Right hindlimb (tissue), 1 donor: ENCODE data around the gene KCNE3.

ENCODE experiments used
- DNase-seq: peaks from one replicate; pipeline ENCODE4 v3.0.0-alpha.2; 2018

The KCNE3 gene

GRCh38 chr11:74471037-74471436 lies 3.7 kb upstream of the KCNE3 start:
- no peak for DNase-seq

DNA sequence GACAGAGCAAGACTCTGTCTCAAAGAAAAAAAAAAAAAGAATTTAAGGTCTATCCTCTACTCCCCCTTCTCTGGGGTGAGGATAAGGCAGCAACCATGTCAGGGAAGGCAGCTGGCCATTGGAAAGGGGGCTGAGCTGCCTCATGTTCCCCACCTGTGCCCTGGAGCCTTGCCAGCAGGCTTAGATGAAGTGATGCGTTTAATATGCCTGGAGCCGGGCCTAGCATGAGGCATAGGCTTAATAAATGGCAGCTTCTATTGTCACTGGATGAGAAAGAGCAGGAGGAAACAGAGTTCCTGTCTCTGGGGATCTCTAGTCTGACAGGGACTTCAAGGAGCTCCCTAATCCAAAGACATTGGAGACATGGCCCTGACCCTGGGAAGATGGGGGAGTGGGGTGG lies 3.2 kb upstream of the KCNE3 start:
- DNase-seq, result no peak

DNA sequence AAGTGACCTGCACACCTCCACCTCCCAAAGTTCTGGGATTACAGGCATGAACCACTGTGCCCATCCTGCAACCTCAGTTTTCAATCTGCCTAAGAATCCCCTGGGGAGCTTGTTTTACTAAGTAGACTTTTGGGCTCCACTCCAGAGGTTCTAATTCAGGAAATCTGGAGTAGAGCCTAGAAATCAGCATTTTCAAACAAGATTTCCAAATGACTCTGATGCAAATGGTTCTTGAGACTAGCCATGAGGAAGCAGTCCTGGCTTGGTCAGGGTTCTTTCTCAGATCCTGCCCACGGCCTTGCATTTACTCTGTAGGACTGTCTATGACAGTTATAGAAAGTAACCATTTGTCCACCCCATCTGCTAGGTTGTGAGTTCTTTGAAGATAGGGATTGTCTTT lies 1.6 kb upstream of the KCNE3 start:
- DNase-seq, result no peak

DNA sequence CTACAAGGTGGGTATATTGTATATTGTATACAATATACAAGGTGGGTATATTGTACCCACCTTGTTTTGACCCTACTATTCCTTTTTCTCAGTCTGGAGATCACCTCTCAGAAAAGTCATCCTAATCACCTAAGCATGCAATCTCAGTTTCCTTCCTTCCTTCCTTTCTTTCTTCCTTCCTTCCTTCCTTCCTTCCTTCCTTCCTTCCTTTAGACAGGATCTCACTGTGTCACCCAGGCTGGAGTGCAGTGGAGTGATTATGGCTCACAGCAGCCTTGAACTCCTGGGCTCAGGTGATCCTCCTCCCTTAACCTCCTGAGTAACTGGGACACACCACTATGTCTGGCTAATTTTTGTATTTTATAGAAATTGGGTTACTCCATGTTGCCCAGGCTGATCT lies 1.2 kb upstream of the KCNE3 start:
- no peak for DNase-seq

DNA sequence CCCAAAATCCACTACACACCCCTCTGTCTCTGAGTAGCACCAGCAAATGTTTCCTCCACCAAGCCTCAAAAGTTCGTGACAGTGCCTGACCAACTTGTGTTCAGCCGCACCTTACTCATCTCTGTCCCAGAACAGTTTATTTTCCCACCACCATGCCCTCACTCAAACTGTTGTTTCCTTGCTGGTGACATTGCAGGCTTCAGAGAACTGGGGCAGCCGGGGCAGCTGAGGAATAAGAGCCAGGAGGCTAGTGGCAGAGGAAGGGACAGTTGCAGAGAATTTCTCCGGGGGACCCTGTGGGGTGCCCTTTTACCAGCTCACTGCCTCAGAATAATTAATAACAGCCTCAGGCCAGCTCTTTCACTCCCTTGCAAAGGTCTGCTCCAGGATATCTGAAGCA lies 709 bp upstream of the KCNE3 start:
- no peak for DNase-seq

DNA sequence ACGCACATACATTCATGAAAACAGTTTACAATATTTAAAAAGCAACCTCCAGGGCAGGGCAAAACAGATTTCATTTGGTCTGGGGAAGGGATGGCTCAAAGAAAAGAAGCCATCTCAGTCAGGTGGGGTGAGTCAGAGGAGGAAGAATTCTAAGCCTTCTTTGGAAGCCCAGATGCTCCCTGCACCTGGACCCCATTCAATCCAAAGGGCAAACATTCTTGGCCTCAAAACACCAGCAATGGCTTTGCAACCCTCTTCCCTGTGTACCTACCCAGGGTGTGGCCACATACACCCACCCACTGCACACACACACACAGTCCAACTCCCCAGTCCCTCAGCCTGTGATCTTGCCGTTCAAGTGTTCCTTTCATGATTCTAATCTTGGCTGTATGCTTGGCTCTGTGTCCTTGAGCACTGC lies 2.0 kb downstream of the KCNE3 start:
- DNase-seq, result no peak

GRCh38 chr11:74464746-74465145 lies 2.6 kb downstream of the KCNE3 start:
- DNase-seq, result no peak

- no peak for DNase-seq
Observed at GRCh38 chr11:74463216-74463615, 4.1 kb downstream of the KCNE3 start.

- no peak for DNase-seq
Observed at GRCh38 chr11:74462631-74463030, 4.7 kb downstream of the KCNE3 start.

- peak; percentile 52 for DNase-seq
Observed at GRCh38 chr11:74462009-74462408, 5.3 kb downstream of the KCNE3 start.

- no peak for DNase-seq
Observed at GRCh38 chr11:74460481-74461154, 6.7 kb downstream of the KCNE3 start.

GRCh38 chr11:74460065-74460464 lies 7.3 kb downstream of the KCNE3 start:
- DNase-seq, result no peak

GRCh38 chr11:74459584-74459983 lies 7.8 kb downstream of the KCNE3 start:
- no peak for DNase-seq

GRCh38 chr11:74457356-74457755 lies 10.0 kb downstream of the KCNE3 start:
- no peak for DNase-seq

DNA sequence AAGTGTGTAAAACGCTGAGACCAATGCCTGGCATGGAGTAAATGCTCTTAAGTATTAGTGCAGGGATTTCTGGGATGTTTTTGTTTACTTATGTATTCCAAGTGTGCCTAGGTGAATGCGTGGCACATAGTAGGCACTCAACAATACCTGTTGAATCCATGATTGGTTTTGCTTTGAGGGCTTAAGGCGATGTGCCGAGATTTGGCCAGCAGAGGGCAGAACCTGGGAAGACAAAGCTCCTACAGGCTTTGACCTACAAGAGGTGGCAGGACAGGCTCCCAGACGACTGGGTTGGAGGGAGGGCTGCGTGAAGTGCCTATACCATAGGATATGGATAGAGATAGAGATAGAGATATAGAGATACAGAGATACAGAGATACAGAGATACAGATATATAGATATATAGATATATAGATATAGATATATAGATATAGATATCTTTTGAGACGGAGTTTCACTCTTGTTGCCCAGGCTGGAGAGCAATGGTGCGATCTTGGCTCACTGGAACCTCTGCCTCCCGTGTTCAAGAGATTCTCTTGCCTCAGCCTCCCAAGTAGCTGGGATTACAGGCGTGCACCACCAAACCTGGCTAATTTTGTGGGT lies 13.9 kb downstream of the KCNE3 start:
- DNase-seq, result peak; percentile 36

GRCh38 chr11:74452366-74452765 lies 15.0 kb downstream of the KCNE3 start:
- DNase-seq, result no peak

- DNase-seq, result peak; percentile 22
Observed at GRCh38 chr11:74450318-74450717, 17.0 kb downstream of the KCNE3 start.

GRCh38 chr11:74449369-74449931 lies 17.9 kb downstream of the KCNE3 start:
- DNase-seq, result peak; percentile 59

- DNase-seq, result no peak
Observed at GRCh38 chr11:74447720-74448119, 19.6 kb downstream of the KCNE3 start.

- peak; percentile 30 for DNase-seq
Observed at GRCh38 chr11:74446532-74446938, 20.8 kb downstream of the KCNE3 start.

DNA sequence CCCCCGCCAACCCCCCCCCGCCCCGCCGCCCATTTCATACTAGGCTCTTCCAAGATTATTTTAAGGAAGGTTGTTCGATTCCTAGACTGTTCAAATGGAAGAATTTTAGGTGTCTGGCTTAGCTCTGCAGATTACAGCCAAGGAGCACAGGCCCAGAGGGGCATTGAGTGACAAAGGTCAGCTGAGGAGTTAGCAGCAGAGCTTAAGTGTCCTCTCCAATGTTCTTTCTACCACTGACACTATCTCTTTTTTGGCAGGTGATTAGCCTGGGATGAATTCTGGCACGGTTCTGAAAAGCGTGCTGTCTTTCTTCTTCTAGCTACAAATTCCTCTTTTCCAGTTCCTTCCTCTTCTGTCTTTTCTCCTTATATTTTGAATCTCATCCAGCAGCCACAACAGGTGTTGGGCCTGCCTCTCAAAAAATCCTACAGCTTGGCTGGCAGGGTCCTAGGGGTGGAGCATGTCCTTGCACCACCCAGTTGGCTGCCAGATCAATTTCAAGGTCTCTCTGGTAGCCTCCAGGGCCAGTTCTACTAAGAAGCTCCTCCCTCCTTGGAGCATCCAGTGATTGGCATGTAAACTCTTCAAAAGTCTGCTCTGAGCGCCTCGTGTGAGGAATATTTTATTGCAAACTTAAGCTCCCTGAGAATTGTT lies 23.0 kb downstream of the KCNE3 start:
- DNase-seq, result peak; percentile 52

- peak; percentile 19 for DNase-seq
Observed at GRCh38 chr11:74443071-74443864, 24.1 kb downstream of the KCNE3 start.

GRCh38 chr11:74442636-74443035 lies 24.7 kb downstream of the KCNE3 start:
- DNase-seq, result no peak
